ENCODE results near the gene OVOL2. TPM values are rescaled to one million over a fixed set of nuclear protein-coding genes. Genes with fewer than 3 reads are reported as not detected.
"Not testable (repeated sequence)": the region's sequence is repeated elsewhere in the genome, so short reads cannot be mapped to it uniquely, and the experiment has no call there.

OVOL2 gene
- polyA plus RNA-seq (ENCODE audit: insufficient read length in 10 of 10): 1 to 10 TPM in 1 of 10 donors, under 1 TPM in 1, not detected in 8; 0.92 to 1.2 TPM
- long read RNA-seq, donor 1: 0 reads
- long read RNA-seq, donor 2, partial matches to known transcripts: 13 of 13 reads
- long read RNA-seq, donor 2, other reads (novel, unspliced or antisense): 0 of 13 reads
- long read RNA-seq, donor 3: 0 reads
- long read RNA-seq, donor 4: 0 reads
- long read RNA-seq, donor 5, partial matches to known transcripts: 17 of 17 reads
- long read RNA-seq, donor 5, other reads (novel, unspliced or antisense): 0 of 17 reads
- long read RNA-seq, donor 6, partial matches to known transcripts: 7 of 13 reads
- long read RNA-seq, donor 6, other reads (novel, unspliced or antisense): 6 of 13 reads
- long read RNA-seq, donor 7, partial matches to known transcripts: 5 of 5 reads
- long read RNA-seq, donor 7, other reads (novel, unspliced or antisense): 0 of 5 reads
- long read RNA-seq, donor 8: 0 reads
- long read RNA-seq, donor 9: 0 reads

DNA sequence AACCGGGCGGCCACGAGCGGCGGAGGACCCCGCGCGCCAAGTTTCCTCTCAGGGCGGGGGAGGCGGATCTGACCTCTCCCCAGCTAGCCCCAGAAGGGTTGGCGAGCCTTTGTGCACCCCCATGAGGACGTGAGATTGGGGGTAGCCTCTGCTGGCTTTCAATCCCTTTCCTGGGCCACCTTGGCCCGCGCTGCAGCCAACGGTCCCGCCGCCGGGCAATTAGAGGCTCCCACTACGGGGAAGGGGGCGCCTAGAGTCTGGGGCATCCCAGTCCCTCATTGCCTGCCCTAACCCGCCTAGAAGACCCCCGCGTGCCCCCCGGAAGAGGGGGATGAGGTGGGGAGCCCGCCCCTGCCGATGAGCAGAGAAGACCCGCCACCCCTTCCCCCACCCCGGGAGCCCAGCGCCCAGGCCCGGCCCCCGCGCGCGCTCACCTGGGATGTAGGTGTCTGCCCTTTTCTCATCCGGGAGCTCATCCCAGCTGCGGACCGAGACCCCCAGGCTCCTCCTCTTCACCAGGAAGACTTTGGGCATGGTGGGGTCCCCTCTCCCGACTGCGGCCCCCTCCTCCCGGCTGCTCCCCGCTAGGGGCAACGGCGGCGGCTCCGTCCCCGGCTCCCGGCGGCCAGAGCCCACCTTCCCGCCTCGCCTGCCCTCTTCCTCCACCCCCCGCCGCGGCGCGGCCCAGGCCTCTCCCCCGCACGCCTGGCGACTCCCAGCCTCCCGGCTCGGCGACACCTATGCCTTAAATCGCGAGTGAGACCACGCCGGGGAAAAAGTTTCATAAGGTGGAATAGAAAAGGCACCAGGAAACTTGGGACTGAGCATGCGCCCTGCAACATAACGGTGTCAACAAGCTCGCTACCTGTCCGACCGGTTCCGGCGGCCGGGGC is at the start of gene OVOL2:
Gene OVOL2, minus strand, starts transcription at position 816 of the 893 bp plus-strand sequence. Its CDS starts 282 bp downstream, at position 534.
- no peak for DNase-seq

DNA sequence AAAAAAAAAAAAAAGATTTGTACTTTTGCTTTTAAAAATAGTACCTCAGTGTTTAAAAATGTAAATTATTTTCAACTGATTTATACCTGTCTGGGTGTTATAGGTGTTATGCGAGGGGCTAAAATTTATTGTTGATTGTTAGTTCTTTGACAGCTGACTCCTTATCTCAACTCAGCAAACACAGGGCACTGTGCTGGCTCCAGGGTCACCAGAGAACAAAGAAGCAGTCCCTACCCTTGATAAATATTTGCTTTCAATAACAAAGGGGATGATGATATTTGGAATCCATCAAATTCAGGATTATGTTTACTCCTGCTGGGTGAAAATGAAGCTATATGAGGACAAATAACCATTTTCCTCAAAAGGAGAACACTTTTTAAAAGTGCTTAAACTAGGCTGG is 45.8 kb upstream of the OVOL2 start:
- no peak for DNase-seq

DNA sequence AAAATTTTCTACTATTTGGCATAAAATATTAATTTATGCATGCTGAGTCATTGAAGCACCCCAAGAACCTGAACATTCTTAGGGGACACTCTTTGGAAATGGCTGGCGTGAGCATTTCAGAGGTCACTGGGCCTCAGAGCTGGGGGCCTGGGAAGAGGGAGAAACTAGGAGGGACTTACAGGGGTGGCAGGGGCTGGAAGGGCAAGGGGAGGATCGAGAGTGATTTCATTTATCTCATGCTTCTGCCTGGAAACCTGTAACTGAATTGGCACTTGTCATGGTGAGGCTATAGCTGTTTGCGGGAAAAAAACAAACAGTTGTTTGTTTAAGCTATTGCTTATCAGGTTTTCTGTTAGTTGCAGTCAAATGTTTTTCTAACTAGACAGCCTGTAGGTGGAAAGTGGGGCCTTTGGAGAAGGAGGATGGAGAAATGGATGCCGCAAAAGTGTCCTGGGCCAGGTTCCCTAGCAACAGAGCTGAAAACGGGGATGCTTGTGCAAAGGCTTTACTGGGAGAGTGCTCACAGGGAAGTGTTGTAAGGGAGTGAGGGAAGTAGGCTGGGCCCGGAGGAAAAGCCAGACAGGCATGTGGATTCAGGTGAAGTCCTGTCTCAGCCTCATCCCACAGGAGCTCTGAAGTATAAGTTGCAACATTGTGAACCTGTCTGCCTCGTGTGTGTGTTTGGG is 43.6 kb upstream of the OVOL2 start:
- no peak for DNase-seq

DNA sequence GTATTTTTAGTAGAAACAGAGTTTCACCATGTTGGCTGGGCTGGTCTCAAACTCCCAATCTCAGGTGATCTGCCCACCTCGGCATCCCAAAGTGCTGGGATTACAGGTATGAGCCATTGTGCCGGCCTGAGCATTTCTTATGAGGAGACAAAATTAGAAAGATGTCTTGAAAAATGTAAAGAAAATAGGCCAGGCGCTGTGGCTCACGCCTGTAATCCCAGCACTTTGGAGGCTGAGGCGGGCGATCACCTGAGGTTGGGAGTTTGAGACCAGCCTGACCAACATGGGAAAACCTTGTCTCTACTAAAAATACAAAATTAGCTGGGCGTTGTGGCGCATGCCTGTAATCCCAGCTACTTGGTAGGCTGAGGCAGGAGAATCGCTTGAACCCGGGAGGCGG is 42.9 kb upstream of the OVOL2 start:
- not testable (repeated sequence) for DNase-seq

DNA sequence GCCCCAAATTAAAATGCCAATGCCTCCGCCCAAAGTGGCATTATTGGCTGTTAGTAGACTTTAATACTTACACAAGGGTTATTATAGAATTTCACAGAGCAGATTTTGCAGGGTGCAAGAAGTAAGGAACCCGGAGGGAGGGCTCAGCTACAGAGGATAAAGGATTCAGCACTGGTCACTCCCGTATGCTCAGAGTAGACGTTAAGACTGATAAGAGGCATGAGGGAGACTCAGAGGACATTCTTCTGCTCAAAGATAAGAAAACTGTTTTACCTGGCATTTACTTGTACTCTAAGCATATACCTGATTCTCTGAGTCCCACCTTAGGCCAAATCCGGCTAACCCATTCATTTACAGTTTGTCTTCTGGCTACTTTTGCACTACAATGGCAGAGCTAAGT is 36.5 kb upstream of the OVOL2 start:
- no peak for DNase-seq

DNA sequence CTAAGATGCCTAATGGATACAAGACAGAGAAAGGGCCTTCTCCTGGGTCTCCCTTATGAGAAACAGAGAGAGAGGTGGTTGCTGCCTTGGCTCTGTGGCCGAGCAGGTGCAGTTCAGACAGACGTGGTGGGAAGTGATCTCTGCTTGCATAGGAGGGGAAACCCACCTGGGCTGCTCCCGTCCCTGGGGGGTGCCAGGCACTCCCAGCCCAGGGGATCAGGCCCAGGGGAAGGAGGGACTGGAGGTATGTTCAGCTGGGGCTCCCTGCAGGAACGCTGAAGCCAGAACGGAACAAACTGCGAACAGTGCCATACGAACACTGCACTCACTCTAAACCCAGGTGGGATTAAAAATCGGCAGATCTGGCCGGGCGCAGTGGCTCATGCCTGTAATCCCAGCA is 35.7 kb upstream of the OVOL2 start:
- no peak for DNase-seq

DNA sequence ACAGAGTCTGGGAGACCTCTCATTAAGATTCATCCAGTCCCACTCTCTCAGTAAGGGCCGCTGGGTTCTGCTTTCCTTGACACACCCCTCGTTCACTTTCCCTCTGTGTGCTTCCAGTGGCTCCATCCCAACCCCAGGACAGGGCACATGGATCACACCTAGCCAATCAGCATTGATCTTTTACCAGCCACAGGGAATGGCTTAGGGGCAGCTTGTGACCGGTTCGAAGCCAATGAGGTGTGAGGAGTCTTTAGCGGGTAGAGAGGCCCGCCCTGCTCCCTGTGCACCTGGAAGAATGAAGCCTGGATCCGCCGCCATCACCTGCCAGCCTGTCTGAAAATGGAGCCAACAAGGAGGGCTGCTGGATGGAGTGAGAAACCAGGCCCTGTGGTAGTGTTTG is 35.2 kb upstream of the OVOL2 start:
- DNase-seq: no peak

DNA sequence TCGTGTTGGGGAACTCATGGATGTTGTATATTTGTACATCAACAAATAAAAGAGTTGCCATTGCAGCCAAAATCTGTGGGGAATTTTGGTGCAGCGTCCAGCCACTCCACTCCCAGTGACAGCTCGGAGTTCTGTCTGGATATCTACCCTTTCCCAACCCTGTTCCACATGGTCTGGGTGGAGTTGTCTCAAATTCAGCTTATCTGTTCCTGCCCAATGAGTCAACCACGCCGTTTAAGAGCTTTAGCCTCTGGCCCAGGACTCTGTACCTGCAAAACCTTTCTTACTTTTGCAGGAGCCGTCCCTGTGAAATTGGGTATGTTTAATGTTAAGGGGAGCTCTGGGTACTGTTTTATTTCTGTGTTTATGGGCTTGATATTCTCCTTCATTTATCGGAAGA is 33.9 kb upstream of the OVOL2 start:
- no peak for DNase-seq

DNA sequence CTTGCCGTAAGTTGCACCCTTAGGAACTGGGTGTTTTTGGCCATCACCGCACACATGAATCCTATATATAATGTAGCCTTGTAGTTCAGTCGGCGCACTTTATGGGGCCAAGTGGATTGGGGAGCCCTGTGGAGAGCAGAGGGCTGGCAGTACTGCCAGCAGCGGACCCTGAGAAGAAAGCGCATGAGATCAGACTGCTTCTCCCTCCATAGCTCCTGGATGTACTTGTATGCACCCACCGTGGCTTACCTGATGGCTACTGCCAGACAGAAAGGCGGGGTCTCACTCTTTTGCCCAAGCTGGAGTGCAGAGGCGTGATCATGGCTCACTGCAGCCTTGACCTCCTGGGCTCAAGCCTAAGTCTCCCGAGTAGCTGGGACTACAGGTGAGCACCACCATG is 32.8 kb upstream of the OVOL2 start:
- no peak for DNase-seq

DNA sequence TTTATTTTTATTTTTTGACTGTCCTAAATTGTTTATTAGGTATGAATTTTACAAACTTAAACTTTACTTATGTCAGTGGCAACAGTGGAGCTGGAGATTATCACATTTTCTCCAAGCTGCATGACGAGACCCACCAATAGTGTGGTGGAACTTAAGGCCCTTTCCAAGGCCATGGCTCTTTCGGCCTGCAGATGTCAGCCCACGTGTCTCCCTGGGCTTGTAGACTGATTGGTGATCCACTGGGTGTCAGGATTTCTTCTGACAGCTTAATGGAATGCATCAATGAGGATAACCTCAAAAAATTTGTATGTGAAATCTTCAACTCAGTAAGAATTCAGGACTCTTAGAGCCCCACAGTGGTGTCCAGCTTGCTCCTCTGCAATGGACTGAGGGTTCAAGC is 32.3 kb upstream of the OVOL2 start:
- DNase-seq: no peak

DNA sequence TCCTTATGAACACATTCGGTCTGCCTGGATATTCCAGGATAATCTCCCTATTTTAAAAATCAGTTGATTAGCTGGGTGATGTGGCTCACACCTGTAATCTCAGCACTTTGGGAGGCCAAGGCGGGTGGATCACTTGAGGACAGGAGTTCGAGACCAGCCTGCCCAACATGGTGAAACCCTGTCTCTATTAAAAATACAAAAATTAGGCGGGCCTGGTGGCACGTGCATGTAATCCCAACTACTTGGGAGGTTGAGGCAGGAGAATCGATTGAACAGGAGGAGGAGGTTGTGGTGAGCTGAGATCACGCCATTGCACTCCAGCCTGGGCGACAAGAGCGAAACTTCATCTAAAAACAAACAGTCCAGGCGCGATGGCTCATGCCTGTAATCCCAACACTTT is 31.1 kb upstream of the OVOL2 start:
- not testable (repeated sequence) for DNase-seq

DNA sequence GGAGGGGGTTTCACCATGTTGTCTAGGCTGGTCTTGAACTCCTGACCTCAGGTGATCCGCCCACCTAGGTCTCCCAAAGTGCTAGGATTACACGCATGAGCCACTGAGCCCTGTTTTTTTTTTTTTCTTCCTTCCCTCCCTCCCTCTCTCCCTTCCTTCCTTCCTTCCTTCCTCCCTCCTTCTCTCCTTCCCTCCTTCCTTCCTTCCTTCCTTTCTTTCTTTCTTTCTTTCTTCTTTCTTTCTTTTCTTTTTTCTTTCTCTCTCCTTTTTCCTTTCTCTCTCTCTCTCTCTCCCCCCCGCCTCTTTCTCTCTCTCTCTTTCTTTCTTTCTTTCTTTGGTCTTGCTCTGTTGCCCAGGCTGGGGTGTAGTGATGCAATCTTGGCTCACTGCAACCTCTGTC is 30.6 kb upstream of the OVOL2 start:
- not testable (repeated sequence) for DNase-seq

DNA sequence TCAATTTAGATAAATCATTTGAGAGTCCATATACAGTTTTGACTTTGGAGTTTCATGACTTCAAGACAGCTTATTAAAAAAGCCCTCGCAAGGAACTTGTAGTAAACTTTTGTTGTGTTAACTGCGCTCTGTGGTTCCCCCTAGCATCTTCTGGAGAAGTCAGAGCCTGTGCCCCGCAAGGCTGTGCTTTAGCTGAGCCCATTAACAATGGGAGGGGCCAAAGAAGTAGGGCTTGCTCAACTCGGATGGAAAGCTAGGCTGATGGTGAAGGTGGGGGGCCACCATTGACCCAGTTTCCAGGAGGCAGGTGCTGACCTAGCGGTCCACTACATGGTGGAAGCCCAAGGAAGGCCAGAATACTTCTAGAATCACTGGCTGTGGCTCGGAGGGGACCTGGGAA is 29.3 kb upstream of the OVOL2 start:
- no peak for DNase-seq

DNA sequence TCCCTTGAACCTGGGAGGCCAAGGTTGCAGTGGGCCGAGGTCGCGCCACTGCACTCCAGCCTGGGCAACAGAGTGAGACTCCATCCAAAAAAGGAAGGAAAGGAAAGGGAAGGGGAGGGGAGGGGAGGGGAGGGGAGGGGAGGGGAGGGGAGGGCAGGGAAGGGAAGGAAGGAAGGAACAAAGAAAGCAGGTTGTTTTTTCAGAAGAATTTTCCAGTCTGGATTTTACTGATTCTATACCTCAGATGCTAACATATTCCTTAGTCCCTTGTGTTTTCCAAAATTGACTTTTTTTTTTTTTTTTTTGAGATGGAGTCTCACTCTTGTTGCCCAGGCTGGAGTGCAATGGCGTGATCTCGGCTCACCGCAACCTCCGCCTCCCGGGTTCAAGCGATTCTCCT is 23.1 kb upstream of the OVOL2 start:
- DNase-seq: not testable (repeated sequence)

DNA sequence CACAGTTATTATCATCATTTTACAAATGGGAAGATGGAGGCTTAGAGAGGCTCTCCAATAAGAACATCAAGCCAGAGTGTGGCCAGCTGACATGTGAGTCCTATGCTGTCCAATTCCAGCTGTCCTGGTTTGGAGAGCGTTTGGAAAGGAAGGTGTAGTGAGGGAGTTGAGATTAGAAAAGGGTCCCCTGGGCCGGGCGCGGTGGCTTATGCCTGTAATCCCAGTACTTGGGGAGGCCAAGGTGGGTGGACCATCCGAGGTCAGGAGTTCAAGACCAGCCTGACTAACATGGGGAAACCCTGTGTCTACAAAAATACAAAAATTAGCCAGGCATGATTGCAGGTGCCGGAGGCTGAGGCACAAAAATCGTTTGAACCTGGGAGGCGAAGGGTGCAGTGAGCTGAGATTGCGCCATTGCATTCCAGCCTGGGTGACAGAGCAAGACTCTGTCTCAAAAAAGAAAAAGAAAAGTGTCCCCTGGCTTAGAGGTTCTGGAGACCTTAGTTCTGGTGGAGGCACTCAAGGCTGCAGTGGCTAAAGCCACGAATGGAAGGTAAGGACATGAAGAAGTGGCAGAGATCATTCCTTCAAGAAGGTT is 22.1 kb upstream of the OVOL2 start:
- no peak for DNase-seq

DNA sequence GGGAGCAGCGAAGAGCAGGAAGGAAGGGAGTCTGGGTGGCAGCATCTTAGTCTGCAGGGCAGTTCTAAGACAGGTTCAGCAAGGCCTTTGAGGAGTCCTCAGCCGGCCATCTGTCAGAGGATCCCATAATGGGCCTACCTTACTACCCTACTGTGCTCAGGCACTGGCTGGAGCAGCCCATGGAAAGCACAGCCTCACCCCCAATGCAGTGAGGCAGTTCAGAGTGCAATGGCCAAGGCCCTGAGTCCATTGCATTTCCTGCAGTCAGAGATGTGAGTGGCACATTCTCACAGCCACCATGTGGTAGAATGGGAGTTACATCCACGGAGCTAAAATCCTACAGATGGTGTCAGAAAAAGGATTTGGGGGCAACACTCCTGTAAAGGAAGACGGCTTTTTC is 19.4 kb upstream of the OVOL2 start:
- DNase-seq: no peak

DNA sequence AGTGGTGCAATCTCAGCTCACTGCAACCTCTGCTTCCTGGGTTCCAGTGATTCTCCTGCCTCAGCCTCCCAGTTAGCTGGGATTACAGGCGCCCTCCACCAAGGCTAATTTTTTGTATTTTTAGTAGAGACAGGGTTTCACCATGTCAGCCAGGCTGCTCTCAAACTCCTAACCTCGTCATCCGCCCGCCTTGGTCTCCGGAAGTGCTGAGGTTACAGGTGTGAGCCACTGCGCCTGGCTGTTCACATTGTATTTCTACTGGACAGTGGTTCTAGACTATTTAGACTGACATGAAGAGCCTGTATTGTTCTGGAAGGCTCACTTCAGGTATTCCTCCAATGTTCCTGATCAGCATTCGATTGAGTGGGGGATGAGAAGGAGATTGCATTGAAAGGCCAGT is 14.8 kb upstream of the OVOL2 start:
- DNase-seq: no peak

DNA sequence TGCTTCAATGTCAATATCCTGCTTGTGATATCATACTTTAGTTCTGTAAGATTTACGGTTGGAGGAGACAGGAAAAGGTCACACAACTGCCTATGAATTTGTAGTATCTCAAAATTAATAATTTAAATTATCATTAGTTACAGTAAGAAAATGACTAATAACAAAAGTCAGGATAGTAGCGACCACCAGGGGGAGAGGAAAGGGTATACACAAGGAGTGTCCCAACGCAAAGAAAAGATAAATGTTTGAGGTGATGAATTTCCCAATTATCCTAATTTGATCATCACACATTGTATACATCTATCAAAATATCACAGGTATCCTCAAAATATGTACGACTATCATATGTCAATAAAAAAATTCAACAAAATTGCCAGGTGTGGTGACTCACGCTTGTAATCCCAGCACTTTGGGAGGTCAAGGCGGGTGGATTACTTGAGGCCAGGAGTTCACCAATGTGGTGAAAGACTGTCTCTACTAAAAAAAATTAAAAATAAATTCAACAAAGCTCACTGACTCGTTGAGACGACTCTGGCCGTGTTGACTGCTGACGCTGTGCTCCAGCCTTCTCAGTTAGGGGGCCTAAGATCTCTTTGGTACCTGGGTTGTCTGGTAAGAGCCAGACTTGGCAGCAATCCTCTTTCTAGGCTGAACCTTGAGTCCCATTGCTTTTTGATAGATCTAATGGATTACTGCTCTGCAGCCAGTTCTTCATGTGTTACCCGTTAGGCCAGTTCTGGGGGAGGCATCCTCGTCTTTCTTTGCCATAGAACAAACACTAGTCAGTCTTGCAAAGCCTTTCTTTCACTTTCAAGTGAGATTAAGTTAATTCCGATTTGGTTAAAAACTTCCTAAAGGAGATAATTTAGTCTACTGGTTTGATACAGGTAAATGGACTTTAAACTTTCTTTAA is 9.0 kb upstream of the OVOL2 start:
- no peak for DNase-seq

DNA sequence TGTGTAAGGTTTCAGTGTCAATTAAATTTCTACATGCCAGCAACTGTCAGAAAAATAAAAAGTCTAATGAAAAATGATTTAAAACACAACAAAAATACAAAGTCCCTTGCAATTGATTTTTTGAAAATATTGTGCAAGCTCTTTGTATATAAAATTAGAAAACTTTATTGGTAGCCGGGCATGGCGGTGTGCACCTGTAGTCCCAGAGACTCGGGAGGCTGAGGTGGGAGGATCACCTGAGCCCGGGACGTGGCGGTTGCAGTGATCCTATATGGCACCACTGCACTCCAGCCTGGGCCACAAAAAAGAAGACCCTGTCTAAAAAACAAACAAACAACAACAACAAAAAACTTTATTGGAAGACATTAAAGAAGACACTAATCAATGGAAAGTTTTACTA is 6.0 kb upstream of the OVOL2 start:
- no peak for DNase-seq

DNA sequence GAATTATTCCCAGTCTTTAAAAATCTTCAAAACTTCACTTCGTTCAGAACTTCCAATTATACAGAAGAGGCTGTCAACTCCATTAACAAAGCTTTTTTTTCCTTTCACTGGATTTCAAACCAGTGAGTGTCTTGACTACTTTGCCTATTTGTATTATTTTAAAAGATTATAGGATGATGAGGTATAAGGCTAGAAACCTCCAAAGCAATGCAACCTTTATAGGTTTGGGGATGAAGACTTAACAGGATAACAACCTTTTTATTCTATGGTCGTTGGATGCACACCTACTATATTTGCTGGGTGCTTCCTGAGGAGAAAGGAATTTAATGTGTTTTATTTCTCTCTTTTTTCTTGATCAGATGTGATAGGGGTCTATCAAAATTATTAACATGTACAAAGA is 1.9 kb upstream of the OVOL2 start:
- no peak for DNase-seq
